Epithelial cell of prostate (primary cell): ENCODE data around the gene AATK.

Source experiments
- DNase-seq: peaks from one replicate; pipeline ENCODE4 v3.0.0-alpha.2; 2011; ENCODE audit warnings: low read depth, low spot score
- H3K27ac ChIP-seq: fragments of 450-650 bp; 2 replicates; pipeline ENCODE4 v1.5.1; 2017; ENCODE audit warnings: mild to moderate bottlenecking

Gene AATK

GRCh38 chr17:81186203-81186602, 20.2 kb upstream of the AATK start:
- no peak overlapping the region for H3K27ac ChIP-seq
- DNase-seq: no peak

GRCh38 chr17:81184555-81184954, 18.5 kb upstream of the AATK start:
- no peak overlapping the region for H3K27ac ChIP-seq
- no peak for DNase-seq

- H3K27ac ChIP-seq: no peak overlapping the region
- DNase-seq: no peak
These were observed 17.8 kb upstream of the AATK start for GRCh38 chr17:81183807-81184206.

- DNase-seq: no peak
These were observed 17.3 kb upstream of the AATK start for GRCh38 chr17:81183316-81183715.

GRCh38 chr17:81182596-81182995, 16.6 kb upstream of the AATK start:
- DNase-seq: no peak
- no peak overlapping the region for H3K27ac ChIP-seq

More at GRCh38 chr17:81183316-81183715, 17.3 kb upstream of the AATK start:
- no peak overlapping the region for H3K27ac ChIP-seq

- no peak overlapping the region for H3K27ac ChIP-seq
These were observed 15.8 kb upstream of the AATK start for GRCh38 chr17:81181811-81182185.

GRCh38 chr17:81180836-81181810, 15.1 kb upstream of the AATK start:
- H3K27ac ChIP-seq: no peak overlapping the region
- DNase-seq: no peak

More at GRCh38 chr17:81181811-81182185, 15.8 kb upstream of the AATK start:
- no peak for DNase-seq

GRCh38 chr17:81179861-81180260, 13.8 kb upstream of the AATK start:
- DNase-seq: no peak
- no peak overlapping the region for H3K27ac ChIP-seq

- no peak for DNase-seq
- H3K27ac ChIP-seq: no peak overlapping the region
These were observed 13.2 kb upstream of the AATK start for GRCh38 chr17:81179220-81179619.

GRCh38 chr17:81178136-81179091, 12.4 kb upstream of the AATK start:
- DNase-seq: no peak
- H3K27ac ChIP-seq: no peak overlapping the region

- no peak for DNase-seq
- no peak overlapping the region for H3K27ac ChIP-seq
These were observed 10.6 kb upstream of the AATK start for GRCh38 chr17:81176666-81177065.

GRCh38 chr17:81173762-81174155, 7.7 kb upstream of the AATK start:
- no peak overlapping the region for H3K27ac ChIP-seq
- DNase-seq: no peak

GRCh38 chr17:81173052-81173761, 7.2 kb upstream of the AATK start:
- no peak for DNase-seq
- H3K27ac ChIP-seq: no peak overlapping the region

GRCh38 chr17:81171941-81172340, 5.9 kb upstream of the AATK start:
- H3K27ac ChIP-seq: no peak overlapping the region
- DNase-seq: no peak

- no peak overlapping the region for H3K27ac ChIP-seq
- DNase-seq: no peak
These were observed 4.9 kb upstream of the AATK start for GRCh38 chr17:81170727-81171494.

- no peak for DNase-seq
- H3K27ac ChIP-seq: no peak overlapping the region
These were observed 3.9 kb upstream of the AATK start for GRCh38 chr17:81169870-81170309.

- no peak for DNase-seq
- no peak overlapping the region for H3K27ac ChIP-seq
These were observed 1.6 kb upstream of the AATK start for GRCh38 chr17:81167638-81168037.

GRCh38 chr17:81167194-81167524, 1.1 kb upstream of the AATK start:
- DNase-seq: no peak

GRCh38 chr17:81165246-81166032, 582 bp downstream of the AATK start, which contains the start of gene PVALEF:
PVALEF (plus strand) TSS chr17:81165507; CDS start chr17:81181227, 15,720 bp downstream.
- H3K27ac ChIP-seq: no peak within 1 kb of the TSS
- DNase-seq: no peak

More at GRCh38 chr17:81167194-81167524, 1.1 kb upstream of the AATK start:
- H3K27ac ChIP-seq: no peak overlapping the region
